Ureter (tissue), 1 donor: ENCODE measurements around the gene SLC24A3. TPM values are rescaled to one million over a fixed set of nuclear protein-coding genes. Genes with fewer than 3 reads are reported as not detected.

Experiments
- DNase-seq: peaks from one replicate; pipeline ENCODE4 v3.0.0-alpha.2; 2020; ENCODE audit warnings: low spot score
- total RNA-seq: library from RNA; stranded (reverse); gene quantifications from one replicate; pipeline ENCODE4 v1.2.4, GENCODE V29; 2023
- donor health status: DM: yes; HTN: yes; CAD: no.

The SLC24A3 gene
- total RNA-seq, 1 donor from 2014 or later = 17.1 TPM

DNA sequence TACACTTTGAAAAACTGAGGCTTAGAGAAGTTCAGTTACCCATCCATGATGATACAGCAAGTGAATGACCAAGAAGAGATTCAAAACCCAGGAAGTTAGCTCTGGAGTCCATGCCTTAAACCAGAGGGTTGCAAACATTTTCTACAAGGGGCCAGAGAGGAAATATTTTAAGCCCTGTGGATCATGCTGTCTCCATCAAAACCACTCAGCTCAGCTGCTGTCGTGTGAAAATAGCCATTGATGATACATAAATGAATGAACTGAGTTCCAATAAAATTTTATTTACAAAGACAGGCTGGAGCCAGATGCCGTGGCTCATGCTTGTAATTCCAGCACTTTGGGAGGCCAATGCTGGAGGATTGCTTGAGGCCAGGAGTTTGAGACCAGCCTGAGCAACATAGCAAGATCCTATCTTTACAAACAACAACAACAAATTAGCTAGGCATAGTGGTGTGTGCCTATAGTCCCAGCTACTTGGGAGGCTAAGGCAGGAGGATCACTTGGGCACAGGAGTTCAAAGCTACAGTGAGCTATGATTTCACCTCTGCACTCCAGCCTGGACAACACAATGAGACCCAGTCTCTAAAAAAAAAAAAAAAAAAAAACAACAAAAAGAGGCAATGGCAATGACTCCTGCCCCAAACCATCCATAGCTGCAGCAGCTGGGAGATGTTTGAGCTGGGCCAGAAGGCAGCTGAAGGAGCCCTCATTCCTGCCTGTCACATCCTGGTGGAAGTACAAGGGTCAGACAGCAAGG lies 501.6 kb downstream of the SLC24A3 start:
- no peak for DNase-seq

GRCh38 chr20:19714579-19714840 lies 502.1 kb downstream of the SLC24A3 start:
- DNase-seq = no peak

DNA sequence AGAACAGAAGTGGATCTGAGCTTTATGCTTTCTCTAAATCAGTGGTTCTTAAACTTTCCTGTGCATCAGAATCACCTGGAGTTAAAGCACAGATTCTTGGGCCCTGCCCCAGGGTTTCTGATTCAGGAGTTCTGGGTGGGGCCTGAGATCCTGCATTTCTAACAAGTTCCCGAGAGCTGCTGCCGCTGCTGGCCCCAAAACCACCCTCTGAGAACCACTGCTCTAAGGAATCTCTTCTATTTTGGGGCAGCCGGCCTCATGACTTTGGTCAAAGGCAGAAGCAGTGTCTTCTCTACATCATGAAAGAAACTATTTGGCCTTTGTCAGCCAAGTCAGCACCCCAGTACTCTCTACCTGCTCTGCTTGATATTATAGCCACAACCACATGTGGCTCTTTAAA lies 503.5 kb downstream of the SLC24A3 start:
- DNase-seq = no peak

GRCh38 chr20:19718880-19719279 lies 506.4 kb downstream of the SLC24A3 start:
- DNase-seq = no peak

GRCh38 chr20:19720991-19721390 lies 508.5 kb downstream of the SLC24A3 start:
- DNase-seq = no peak

- DNase-seq = no peak
These were observed 510.6 kb downstream of the SLC24A3 start for GRCh38 chr20:19723051-19723450.

- DNase-seq = no peak
These were observed 511.5 kb downstream of the SLC24A3 start for GRCh38 chr20:19723813-19724430.

GRCh38 chr20:19725373-19725772 lies 512.9 kb downstream of the SLC24A3 start:
- no peak for DNase-seq

GRCh38 chr20:19725814-19726525 lies 513.5 kb downstream of the SLC24A3 start:
- DNase-seq = no peak

DNA sequence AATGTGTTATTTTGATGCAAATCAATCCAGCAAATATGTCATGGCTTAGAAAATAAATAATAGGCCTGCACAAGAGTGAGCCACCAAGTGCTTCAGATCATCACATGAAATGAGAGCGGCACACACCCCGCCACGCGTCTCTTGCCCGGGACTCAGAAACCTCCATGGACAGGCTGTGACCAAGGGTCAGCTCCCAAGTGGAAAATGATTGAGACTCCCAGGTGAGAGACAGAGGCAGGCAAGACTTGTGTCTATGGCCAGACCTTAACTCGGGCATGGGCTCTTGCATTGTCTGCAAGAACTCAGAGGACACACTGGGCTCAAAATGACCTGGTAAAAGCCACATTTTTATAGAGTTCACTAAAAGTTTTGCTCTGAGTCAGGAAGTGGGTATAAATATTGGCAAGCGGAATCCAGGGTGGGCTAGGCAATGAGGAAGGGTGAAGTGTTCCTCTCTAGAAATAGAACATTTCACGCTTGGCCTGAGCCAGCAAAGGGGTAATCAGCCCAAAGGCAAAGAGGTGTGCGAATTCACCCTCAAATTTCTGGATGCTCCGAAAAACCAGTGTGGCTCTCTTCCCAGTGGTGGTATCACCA lies 514.9 kb downstream of the SLC24A3 start:
- DNase-seq = no peak

- DNase-seq = no peak
These were observed 517.2 kb downstream of the SLC24A3 start for GRCh38 chr20:19729672-19730071.

GRCh38 chr20:19730706-19731105 lies 518.3 kb downstream of the SLC24A3 start:
- DNase-seq = no peak

GRCh38 chr20:19734811-19735210 lies 522.4 kb downstream of the SLC24A3 start:
- DNase-seq = no peak

GRCh38 chr20:19735446-19735845 lies 523.0 kb downstream of the SLC24A3 start:
- DNase-seq = peak; percentile 80

GRCh38 chr20:19737025-19737424 lies 524.6 kb downstream of the SLC24A3 start:
- no peak for DNase-seq

- DNase-seq = no peak
These were observed 526.5 kb downstream of the SLC24A3 start for GRCh38 chr20:19738951-19739350.

DNA sequence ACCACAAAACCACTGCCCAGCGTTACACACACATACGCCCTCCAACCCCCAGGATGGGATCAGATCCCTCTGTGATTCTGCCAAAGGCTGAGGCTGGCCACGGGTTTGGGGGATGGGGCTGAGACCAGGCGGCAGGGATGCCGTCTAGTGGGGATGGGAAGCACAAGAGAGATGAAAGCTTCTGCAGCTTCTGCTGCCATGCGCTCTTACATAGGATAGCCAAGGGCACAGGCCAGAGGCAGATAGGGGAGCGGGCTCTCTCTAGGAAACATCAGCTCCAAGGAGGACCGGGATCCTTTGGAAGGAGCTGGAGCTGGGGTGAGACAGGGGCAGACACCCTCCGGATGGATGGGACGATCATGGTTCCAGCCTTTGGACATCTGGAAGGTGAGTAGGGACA lies 526.9 kb downstream of the SLC24A3 start:
- DNase-seq = no peak

GRCh38 chr20:19740512-19740911 lies 528.1 kb downstream of the SLC24A3 start:
- no peak for DNase-seq

DNA sequence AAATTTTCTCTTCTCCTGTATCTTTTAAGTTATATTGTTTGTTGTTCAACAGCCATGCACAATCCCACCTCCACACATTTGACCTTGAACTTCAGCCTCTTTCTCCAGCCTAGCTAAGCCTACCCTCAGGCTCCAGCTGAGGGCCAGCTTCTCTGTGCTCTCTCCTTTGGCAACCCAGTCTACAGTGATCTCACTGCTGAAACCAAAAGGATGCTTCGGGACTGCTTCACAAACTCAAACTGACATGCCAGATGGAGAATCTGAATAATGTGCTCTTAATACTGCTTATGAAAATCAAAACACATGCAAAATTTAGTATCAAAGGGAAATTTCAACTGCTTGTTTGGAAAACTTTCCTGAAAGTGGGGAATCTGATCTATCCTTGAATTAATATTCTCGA lies 529.5 kb downstream of the SLC24A3 start:
- DNase-seq = no peak

DNA sequence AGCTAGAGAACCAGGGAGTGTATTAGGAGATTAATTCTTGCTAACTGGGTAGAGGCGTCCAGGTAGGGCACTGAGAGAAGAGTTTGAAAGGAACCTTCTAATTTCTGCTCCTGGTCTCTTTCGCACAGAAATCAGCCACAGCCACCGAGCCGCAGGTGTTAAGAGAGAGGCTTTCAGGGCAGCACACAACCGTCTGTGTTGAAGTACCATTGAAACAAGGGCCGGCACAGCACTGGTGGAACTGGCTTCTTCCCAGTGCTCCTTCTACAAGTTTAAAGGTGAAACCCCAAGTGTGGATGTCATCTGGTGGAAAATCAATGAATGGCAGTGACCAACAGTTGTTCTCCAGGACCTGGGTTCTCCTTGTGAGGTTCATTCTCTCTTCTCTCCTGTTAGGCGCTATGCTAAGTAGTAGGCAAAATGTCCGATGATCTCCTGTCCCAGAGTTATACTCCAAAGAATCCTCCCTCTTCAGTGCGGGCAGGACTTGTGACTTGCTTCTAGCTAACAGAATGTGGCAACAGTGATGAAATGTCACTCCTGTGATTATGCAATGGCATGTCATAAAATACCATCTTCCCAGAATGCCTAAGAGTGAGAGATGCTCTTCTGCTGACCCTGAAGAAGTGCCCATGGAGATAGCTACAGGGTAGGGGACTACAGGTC lies 530.7 kb downstream of the SLC24A3 start:
- no peak for DNase-seq

- DNase-seq = no peak
These were observed 531.2 kb downstream of the SLC24A3 start for GRCh38 chr20:19743640-19743995.

DNA sequence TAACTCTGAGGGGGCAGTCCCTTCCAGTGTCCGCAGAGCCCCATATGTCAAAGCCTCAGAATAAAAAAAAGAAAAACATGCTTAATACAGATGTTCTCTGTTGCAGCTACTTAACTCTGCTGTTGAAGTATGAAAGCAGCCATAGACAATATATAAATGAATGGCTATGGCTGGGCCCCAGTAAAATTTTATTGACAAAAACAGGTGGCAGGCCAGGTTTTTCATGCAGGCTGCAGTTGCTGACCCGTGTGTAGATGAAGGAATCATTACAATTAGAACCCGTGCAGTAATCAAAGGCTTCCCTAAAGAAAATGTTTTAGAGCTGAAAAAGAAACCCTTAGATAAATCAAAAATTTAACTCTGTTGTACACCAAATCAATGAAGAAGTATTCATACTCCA lies 532.7 kb downstream of the SLC24A3 start:
- DNase-seq = no peak
